ENCODE results near the gene JAG2.
"Not testable (repeated sequence)": the region's sequence is repeated elsewhere in the genome, so short reads cannot be mapped to it uniquely, and the experiment has no call there.

The JAG2 gene

GRCh38 chr14:105116451-105117256, 51.9 kb downstream of the JAG2 start:
- no peak for DNase-seq

GRCh38 chr14:105109243-105109642, 59.3 kb downstream of the JAG2 start:
- DNase-seq = not testable (repeated sequence)

- no peak for DNase-seq
These were observed 60.1 kb downstream of the JAG2 start for GRCh38 chr14:105108516-105108864.

- DNase-seq = no peak
These were observed 60.6 kb downstream of the JAG2 start for GRCh38 chr14:105107781-105108515.

- no peak for DNase-seq
These were observed 61.2 kb downstream of the JAG2 start for GRCh38 chr14:105107351-105107750.

GRCh38 chr14:105105158-105105557, 63.4 kb downstream of the JAG2 start:
- no peak for DNase-seq

- DNase-seq = no peak
These were observed 65.7 kb downstream of the JAG2 start for GRCh38 chr14:105102893-105103292.

GRCh38 chr14:105102361-105102870, 66.2 kb downstream of the JAG2 start:
- DNase-seq = no peak

GRCh38 chr14:105100910-105101309, 67.7 kb downstream of the JAG2 start:
- no peak for DNase-seq

- no peak for DNase-seq
These were observed 68.8 kb downstream of the JAG2 start for GRCh38 chr14:105099778-105100177.

- DNase-seq = no peak
These were observed 70.3 kb downstream of the JAG2 start for GRCh38 chr14:105098316-105098715.

GRCh38 chr14:105097794-105098127, 70.8 kb downstream of the JAG2 start:
- no peak for DNase-seq

- DNase-seq = no peak
These were observed 72.2 kb downstream of the JAG2 start for GRCh38 chr14:105096206-105096875.

- no peak for DNase-seq
These were observed 73.3 kb downstream of the JAG2 start for GRCh38 chr14:105095236-105095805.

- DNase-seq = no peak
These were observed 74.2 kb downstream of the JAG2 start for GRCh38 chr14:105094193-105094907.

GRCh38 chr14:105093431-105094192, 75.0 kb downstream of the JAG2 start:
- peak in 1 of 14 donors; percentile 54 for DNase-seq

GRCh38 chr14:105093038-105093430, 75.5 kb downstream of the JAG2 start:
- peak in 1 of 14 donors; percentile 24 for DNase-seq

- no peak for DNase-seq
These were observed 76.2 kb downstream of the JAG2 start for GRCh38 chr14:105092171-105093037.

- DNase-seq = peak in 1 of 14 donors; percentile 39
These were observed 76.9 kb downstream of the JAG2 start for GRCh38 chr14:105091517-105092170.

GRCh38 chr14:105091054-105091516, 77.5 kb downstream of the JAG2 start:
- DNase-seq = no peak

All from C1 segment of cervical spinal cord (tissue), 14 donors.